ENCODE results near the gene KLHL5. TPM values are rescaled to one million over a fixed set of nuclear protein-coding genes. Genes with fewer than 3 reads are reported as not detected.

Gene KLHL5
- total RNA-seq, 1 donor from 2014 or later, result 62.7 TPM

DNA sequence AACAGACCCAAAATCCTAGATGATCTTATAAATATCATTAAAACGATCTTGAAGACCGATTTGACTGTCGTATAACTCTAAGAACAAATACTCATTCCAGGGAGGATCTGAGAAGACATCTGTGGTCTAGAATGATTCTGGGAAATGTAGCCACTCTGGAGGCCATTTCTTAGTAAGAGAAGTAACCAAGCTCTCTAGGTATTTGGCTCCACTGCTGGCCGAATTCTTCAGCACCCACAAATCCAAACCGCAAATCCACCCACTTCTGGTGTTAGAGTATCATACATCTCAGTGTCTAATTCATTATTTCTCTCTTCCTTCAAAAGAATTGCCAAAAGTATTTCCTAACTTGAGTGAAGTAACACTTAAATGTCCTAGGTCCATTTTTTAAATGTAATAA lies 23.9 kb downstream of the KLHL5 start:
- TF ChIP-seq, protein P1, sequence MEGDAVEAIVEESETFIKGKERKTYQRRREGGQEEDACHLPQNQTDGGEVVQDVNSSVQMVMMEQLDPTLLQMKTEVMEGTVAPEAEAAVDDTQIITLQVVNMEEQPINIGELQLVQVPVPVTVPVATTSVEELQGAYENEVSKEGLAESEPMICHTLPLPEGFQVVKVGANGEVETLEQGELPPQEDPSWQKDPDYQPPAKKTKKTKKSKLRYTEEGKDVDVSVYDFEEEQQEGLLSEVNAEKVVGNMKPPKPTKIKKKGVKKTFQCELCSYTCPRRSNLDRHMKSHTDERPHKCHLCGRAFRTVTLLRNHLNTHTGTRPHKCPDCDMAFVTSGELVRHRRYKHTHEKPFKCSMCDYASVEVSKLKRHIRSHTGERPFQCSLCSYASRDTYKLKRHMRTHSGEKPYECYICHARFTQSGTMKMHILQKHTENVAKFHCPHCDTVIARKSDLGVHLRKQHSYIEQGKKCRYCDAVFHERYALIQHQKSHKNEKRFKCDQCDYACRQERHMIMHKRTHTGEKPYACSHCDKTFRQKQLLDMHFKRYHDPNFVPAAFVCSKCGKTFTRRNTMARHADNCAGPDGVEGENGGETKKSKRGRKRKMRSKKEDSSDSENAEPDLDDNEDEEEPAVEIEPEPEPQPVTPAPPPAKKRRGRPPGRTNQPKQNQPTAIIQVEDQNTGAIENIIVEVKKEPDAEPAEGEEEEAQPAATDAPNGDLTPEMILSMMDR (conservative IDR thresholded peaks at IDR 0.05; ENCODE audit: low read depth, low read length), result no peak
- DNase-seq (ENCODE audit: low read depth), result no peak
- H3K4me3 ChIP-seq (ENCODE audit: low read depth, low read length), result no peak overlapping the region

GRCh38 chr4:39096847-39097246 lies 34.8 kb downstream of the KLHL5 start:
- no peak overlapping the region for H3K4me3 ChIP-seq (ENCODE audit: low read depth, low read length)
- DNase-seq (ENCODE audit: low read depth), result no peak
- TF ChIP-seq, protein P1 (conservative IDR thresholded peaks at IDR 0.05; ENCODE audit: low read depth, low read length), result no peak

GRCh38 chr4:39097290-39097689 lies 35.3 kb downstream of the KLHL5 start:
- DNase-seq (ENCODE audit: low read depth), result no peak
- no peak overlapping the region for H3K4me3 ChIP-seq (ENCODE audit: low read depth, low read length)
- TF ChIP-seq, protein P1 (conservative IDR thresholded peaks at IDR 0.05; ENCODE audit: low read depth, low read length), result no peak

DNA sequence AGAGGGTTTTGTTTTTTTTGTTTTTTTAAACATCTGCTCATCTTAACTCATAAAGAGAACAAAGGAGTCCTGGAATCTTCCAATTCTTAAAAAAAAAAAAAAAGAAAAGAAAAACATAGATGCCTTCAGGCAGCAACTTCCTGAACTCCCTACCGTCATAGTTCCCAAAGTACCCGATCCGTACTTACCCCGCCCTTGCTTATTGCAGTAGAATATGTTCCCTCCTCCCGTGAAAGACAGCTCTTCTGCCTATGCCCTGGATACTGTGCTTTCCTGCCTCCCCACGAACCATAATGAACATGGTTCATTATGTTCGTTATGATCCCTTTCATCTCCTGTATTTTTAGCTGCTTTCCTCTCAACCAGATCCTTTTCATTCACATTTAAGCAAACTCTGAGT lies 40.3 kb downstream of the KLHL5 start:
- H3K4me3 ChIP-seq (ENCODE audit: low read depth, low read length), result no peak overlapping the region
- no peak for DNase-seq (ENCODE audit: low read depth)
- TF ChIP-seq, protein P1 (conservative IDR thresholded peaks at IDR 0.05; ENCODE audit: low read depth, low read length), result no peak

DNA sequence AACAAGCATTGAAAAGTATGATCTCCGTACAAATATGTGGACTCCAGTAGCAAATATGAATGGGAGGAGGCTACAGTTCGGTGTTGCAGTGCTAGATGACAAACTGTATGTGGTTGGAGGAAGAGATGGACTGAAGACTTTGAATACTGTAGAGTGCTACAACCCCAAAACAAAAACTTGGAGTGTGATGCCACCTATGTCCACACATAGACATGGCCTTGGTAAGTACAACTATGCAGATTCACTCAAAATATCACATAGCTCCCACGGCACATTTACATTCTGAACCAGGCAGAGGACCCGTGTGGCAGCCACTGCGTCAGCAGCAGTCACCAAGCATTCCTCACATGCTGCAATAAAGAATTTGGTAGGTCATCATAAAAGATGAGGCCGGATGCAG lies 41.3 kb downstream of the KLHL5 start:
- TF ChIP-seq, protein P1 (conservative IDR thresholded peaks at IDR 0.05; ENCODE audit: low read depth, low read length), result no peak
- DNase-seq (ENCODE audit: low read depth), result no peak

GRCh38 chr4:39104255-39104654 lies 42.2 kb downstream of the KLHL5 start:
- H3K4me3 ChIP-seq (ENCODE audit: low read depth, low read length), result no peak overlapping the region
- no peak for DNase-seq (ENCODE audit: low read depth)
- TF ChIP-seq, protein P1 (conservative IDR thresholded peaks at IDR 0.05; ENCODE audit: low read depth, low read length), result no peak

More for the DNA sequence above, 41.3 kb downstream of the KLHL5 start:
- no peak overlapping the region for H3K4me3 ChIP-seq (ENCODE audit: low read depth, low read length)

- H3K4me3 ChIP-seq (ENCODE audit: low read depth, low read length), result no peak overlapping the region
- TF ChIP-seq, protein P1 (conservative IDR thresholded peaks at IDR 0.05; ENCODE audit: low read depth, low read length), result no peak
- no peak for DNase-seq (ENCODE audit: low read depth)
Observed at GRCh38 chr4:39106011-39106410, 44.0 kb downstream of the KLHL5 start.
